Thoracic aorta (tissue), 2 donors: Measurements from ENCODE around the gene MPG. TPM values are rescaled to one million over a fixed set of nuclear protein-coding genes. Genes with fewer than 3 reads are reported as not detected.

Experiments
- ATAC-seq: fragments of 150-250 bp; one replicate; pipeline ENCODE4 v1.8.0; 2017; ENCODE audit warnings: low read depth; ENCODE audit not compliant: insufficient number of reproducible peaks, low FRiP score
- DNase-seq: peaks from one replicate; pipeline ENCODE4 v3.0.0-alpha.2; 2020; ENCODE audit warnings: low spot score
- H3K27ac ChIP-seq, 2 donors: fragments of 200-600 bp; sonication (generic); 1 replicate in 1 of 2; 2 replicates in 1 of 2; pipeline ENCODE4 v1.5.1; 2016; ENCODE audit warnings: mild to moderate bottlenecking in 2 of 2, moderate library complexity in 2 of 2
- H3K27me3 ChIP-seq: fragments of 200-600 bp; sonication (generic); replicated peaks from 2 replicates; pipeline ENCODE4 v1.6.0; 2016; ENCODE audit warnings: mild to moderate bottlenecking; ENCODE audit not compliant: insufficient read depth
- H3K36me3 ChIP-seq: fragments of 200-600 bp; sonication (generic); one replicate; pipeline ENCODE4 v1.5.1; 2016
- H3K4me1 ChIP-seq, 2 donors: fragments of 200-600 bp; sonication (generic); 1 replicate in 1 of 2; 2 replicates in 1 of 2; pipeline versions ENCODE4 v1.5.1 to v1.6.0; 2016; ENCODE audit warnings: low read depth in 2 of 2, mild to moderate bottlenecking in 1 of 2; ENCODE audit not compliant: control insufficient read depth in 1 of 2
- H3K4me3 ChIP-seq: fragments of 200-600 bp; sonication (generic); 2 replicates; pipeline ENCODE4 v1.5.1; 2016; ENCODE audit warnings: mild to moderate bottlenecking
- H3K9me3 ChIP-seq: fragments of 200-600 bp; sonication (generic); 2 replicates; pipeline ENCODE4 v1.5.1; 2016
- CTCF ChIP-seq: fragments of 200-600 bp; sonication (generic); IDR thresholded peaks from one replicate; pipeline ENCODE4 v1.5.1; 2019; ENCODE audit warnings: antibody characterized with exemption
- total RNA-seq, 2 donors: library from RNA; depleted of rRNA; stranded (reverse); fragments of >200 nt; gene quantifications; one replicate each; pipeline versions ENCODE4 v1.1.0 to v1.2.3, GENCODE V29; 2016

MPG gene
- total RNA-seq, 2 donors from 2014 or later, result 93.1 to 202 TPM

- Histone ChIP-seq H3K27ac (no peak overlapping the region), H3K27me3 (no peaks in the 10 kb centered on the region), H3K36me3 (no peaks in the 10 kb centered on the region), H3K9me3 (no peaks in the 10 kb centered on the region), H3K4me1 (peaks cover 0 to 4% of the 10 kb centered on the region in 2 donors), H3K4me3 (no peak overlapping the region)
- ATAC-seq (no peak), DNase-seq (no peak)
- TF ChIP-seq CTCF, result no peak
These were observed 47.0 kb downstream of the MPG start for GRCh38 chr16:125011-125410.

- no peak overlapping the region for H3K27ac ChIP-seq
- TF ChIP-seq CTCF, result no peak
- ATAC-seq (no peak), DNase-seq (no peak)
- no peaks in the 10 kb centered on the region for H3K36me3 ChIP-seq
- H3K4me3 ChIP-seq, result no peak overlapping the region
- no peaks in the 10 kb centered on the region for H3K9me3 ChIP-seq
- no peaks in the 10 kb centered on the region for H3K27me3 ChIP-seq
- no peaks in the 10 kb centered on the region for H3K4me1 ChIP-seq
These were observed 51.0 kb downstream of the MPG start for GRCh38 chr16:129075-129474.

- no peak for ATAC-seq
- no peaks in the 10 kb centered on the region for H3K36me3 ChIP-seq
- no peak overlapping the region for H3K4me3 ChIP-seq
- no peak for TF ChIP-seq CTCF
- no peaks in the 10 kb centered on the region for H3K9me3 ChIP-seq
- no peak for DNase-seq
- no peaks in the 10 kb centered on the region for H3K27me3 ChIP-seq
- no peaks in the 10 kb centered on the region for H3K4me1 ChIP-seq
- no peak overlapping the region for H3K27ac ChIP-seq
These were observed 52.6 kb downstream of the MPG start for GRCh38 chr16:130533-131173.

- Histone ChIP-seq H3K4me1 (peaks cover 0 to 2% of the 10 kb centered on the region in 2 donors), H3K27me3 (no peaks in the 10 kb centered on the region), H3K9me3 (no peaks in the 10 kb centered on the region), H3K27ac (no peak overlapping the region), H3K4me3 (no peak overlapping the region), H3K36me3 (no peaks in the 10 kb centered on the region)
- no peak for DNase-seq
- no peak for TF ChIP-seq CTCF
- ATAC-seq, result no peak
These were observed 54.1 kb downstream of the MPG start for GRCh38 chr16:132120-132519.

GRCh38 chr16:133716-134115 lies 55.7 kb downstream of the MPG start:
- Histone ChIP-seq H3K27ac (no peak overlapping the region), H3K4me1 (peaks cover 5 to 10% of the 10 kb centered on the region in 2 donors), H3K4me3 (no peak overlapping the region), H3K9me3 (no peaks in the 10 kb centered on the region), H3K36me3 (no peaks in the 10 kb centered on the region), H3K27me3 (no peaks in the 10 kb centered on the region)
- ATAC-seq (no peak), DNase-seq (no peak)
- TF ChIP-seq CTCF, result no peak

Other genes with a start within 250 kb of the MPG start
- 1 to 10 TPM in 1 of 2 donors, not detected in 1; 1.4 TPM for gene POLR3K, start 24.6 kb upstream of the MPG start, total RNA-seq
- 10 to 100 TPM in 1 of 2 donors, 1 to 10 TPM in 1; 6.1 to 16.4 TPM for gene SNRNP25, start 24.4 kb upstream of the MPG start, total RNA-seq
- 100 to 1,000 TPM; 109 to 138 TPM for gene RHBDF1, start 5.6 kb upstream of the MPG start, total RNA-seq
- gene NPRL3, start 60.4 kb downstream of the MPG start, total RNA-seq, result 10 to 100 TPM; 22.0 to 35.7 TPM
- not detected for gene HBZ, start 74.4 kb downstream of the MPG start, total RNA-seq
- not detected for gene HBM, start 87.8 kb downstream of the MPG start, total RNA-seq
- 100 to 1,000 TPM in 1 of 2 donors, 10 to 100 TPM in 1; 47.9 to 433 TPM for gene HBA2, start 94.7 kb downstream of the MPG start, total RNA-seq
- gene HBA1, start 98.5 kb downstream of the MPG start, total RNA-seq, result 100 to 1,000 TPM in 1 of 2 donors, not detected in 1; 174 TPM
- gene HBQ1, start 102.2 kb downstream of the MPG start, total RNA-seq, result not detected
- gene LUC7L, start 151.2 kb downstream of the MPG start, total RNA-seq, result 100 to 1,000 TPM; 101 to 171 TPM
- 100 to 1,000 TPM in 1 of 2 donors, 10 to 100 TPM in 1; 51.7 to 141 TPM for gene FAM234A, start 156.6 kb downstream of the MPG start, total RNA-seq
- gene RGS11, start 197.7 kb downstream of the MPG start, total RNA-seq, result 10 to 100 TPM; 16.8 to 19.4 TPM
- gene ARHGDIG, start 202.4 kb downstream of the MPG start, total RNA-seq, result not detected
- 1 to 10 TPM in 1 of 2 donors, under 1 TPM in 1; 0.81 to 3.2 TPM for gene PDIA2, start 204.9 kb downstream of the MPG start, total RNA-seq